ENCODE data around the gene MTOR.

DNA sequence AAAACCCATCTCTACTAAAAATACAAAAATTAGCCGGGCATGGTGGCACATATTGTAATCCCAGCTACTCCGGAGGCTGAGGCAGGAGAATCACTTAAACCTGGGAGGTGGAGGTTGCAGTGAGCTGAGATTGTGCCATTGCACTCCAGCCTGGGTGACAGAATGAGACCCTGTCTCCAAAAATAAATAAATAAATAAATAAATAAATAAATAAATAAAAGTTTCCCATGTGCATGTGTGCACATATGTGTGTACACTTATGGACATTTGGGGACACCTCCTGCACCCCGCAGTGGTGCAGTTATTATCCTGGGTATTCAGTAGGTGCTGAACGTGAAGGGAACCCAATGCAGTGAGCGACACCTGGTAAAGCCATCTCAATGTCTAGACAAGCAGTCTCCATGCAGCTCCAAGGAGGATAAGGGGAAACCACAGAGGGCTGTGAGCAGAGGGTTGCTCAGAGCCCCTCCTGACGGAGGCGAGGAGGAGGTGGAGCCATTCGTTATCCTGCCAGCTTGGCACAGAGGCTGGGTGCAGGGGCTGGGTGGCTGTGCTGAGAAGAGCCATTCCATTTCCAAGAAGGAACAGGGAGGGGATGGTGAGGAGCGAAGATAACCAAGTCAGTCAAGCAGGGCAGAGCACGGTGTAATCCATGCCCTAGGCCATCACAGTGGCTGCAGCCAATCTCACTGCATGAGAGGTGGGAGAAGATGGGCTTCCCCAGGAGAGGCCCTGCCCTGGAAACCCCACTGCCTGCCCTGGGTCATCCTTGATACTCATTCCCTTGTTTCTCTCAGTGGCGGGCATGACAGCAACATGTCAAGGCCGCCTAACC, 36.3 kb upstream of the MTOR start:
- TF ChIP-seq, protein P1, sequence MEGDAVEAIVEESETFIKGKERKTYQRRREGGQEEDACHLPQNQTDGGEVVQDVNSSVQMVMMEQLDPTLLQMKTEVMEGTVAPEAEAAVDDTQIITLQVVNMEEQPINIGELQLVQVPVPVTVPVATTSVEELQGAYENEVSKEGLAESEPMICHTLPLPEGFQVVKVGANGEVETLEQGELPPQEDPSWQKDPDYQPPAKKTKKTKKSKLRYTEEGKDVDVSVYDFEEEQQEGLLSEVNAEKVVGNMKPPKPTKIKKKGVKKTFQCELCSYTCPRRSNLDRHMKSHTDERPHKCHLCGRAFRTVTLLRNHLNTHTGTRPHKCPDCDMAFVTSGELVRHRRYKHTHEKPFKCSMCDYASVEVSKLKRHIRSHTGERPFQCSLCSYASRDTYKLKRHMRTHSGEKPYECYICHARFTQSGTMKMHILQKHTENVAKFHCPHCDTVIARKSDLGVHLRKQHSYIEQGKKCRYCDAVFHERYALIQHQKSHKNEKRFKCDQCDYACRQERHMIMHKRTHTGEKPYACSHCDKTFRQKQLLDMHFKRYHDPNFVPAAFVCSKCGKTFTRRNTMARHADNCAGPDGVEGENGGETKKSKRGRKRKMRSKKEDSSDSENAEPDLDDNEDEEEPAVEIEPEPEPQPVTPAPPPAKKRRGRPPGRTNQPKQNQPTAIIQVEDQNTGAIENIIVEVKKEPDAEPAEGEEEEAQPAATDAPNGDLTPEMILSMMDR (IDR thresholded peaks at IDR 0.05), result no peak
- TF ChIP-seq POLR2A (IDR thresholded peaks at IDR 0.05), result no peak
